NCI-H1048 (cell line): Measurements from ENCODE around the gene JADE1.

ENCODE experiments used
- DNase-seq: peaks from one replicate; lab custom pipeline; 2025; lab: John Stamatoyannopoulos, UW

JADE1 gene

GRCh38 chr4:128877934-128878333 lies 68.4 kb downstream of the JADE1 start:
- no peak for DNase-seq

GRCh38 chr4:128879283-128879682 lies 69.8 kb downstream of the JADE1 start:
- no peak for DNase-seq

GRCh38 chr4:128879971-128880370 lies 70.5 kb downstream of the JADE1 start:
- no peak for DNase-seq

GRCh38 chr4:128880662-128881061 lies 71.2 kb downstream of the JADE1 start:
- no peak for DNase-seq

GRCh38 chr4:128904821-128905220 lies 95.3 kb downstream of the JADE1 start:
- no peak for DNase-seq

GRCh38 chr4:128906581-128906980 lies 97.1 kb downstream of the JADE1 start:
- DNase-seq: no peak

GRCh38 chr4:128907981-128908380 lies 98.5 kb downstream of the JADE1 start:
- no peak for DNase-seq

GRCh38 chr4:128908735-128909134 lies 99.2 kb downstream of the JADE1 start:
- DNase-seq: no peak

- no peak for DNase-seq
Observed at GRCh38 chr4:128913228-128913627, 103.7 kb downstream of the JADE1 start.

- DNase-seq: no peak
Observed at GRCh38 chr4:128915544-128915943, 106.0 kb downstream of the JADE1 start.

GRCh38 chr4:128916832-128917231 lies 107.3 kb downstream of the JADE1 start:
- no peak for DNase-seq

GRCh38 chr4:128917781-128918180 lies 108.3 kb downstream of the JADE1 start:
- no peak for DNase-seq

GRCh38 chr4:128921954-128922353 lies 112.5 kb downstream of the JADE1 start:
- no peak for DNase-seq
